Subcutaneous abdominal adipose tissue (tissue), 5 donors: ENCODE results near the gene TIMM17A.

ENCODE experiments used
- H3K27ac ChIP-seq: one replicate; pipeline ENCODE4 v1.7.0; 2013; ENCODE audit warnings: low read depth, mild to moderate bottlenecking, inconsistent platforms, low read length, moderate library complexity
- H3K27me3 ChIP-seq, 5 donors: one replicate each; pipeline ENCODE4 v1.7.0; 2013; ENCODE audit warnings: low read length in 5 of 5, inconsistent platforms in 1 of 5; ENCODE audit not compliant: control insufficient read depth in 5 of 5, insufficient read depth in 4 of 5
- H3K36me3 ChIP-seq, 5 donors: one replicate each; pipeline ENCODE4 v1.7.0; 2013; ENCODE audit warnings: low read length in 5 of 5; ENCODE audit not compliant: control insufficient read depth in 5 of 5, insufficient read depth in 5 of 5
- H3K4me1 ChIP-seq, 5 donors: one replicate each; pipeline ENCODE4 v1.7.0; 2013; ENCODE audit warnings: low read length in 5 of 5, mild to moderate bottlenecking in 3 of 5, moderate library complexity in 1 of 5; ENCODE audit not compliant: control insufficient read depth in 5 of 5, insufficient read depth in 5 of 5
- H3K4me3 ChIP-seq, 5 donors: one replicate each; pipeline ENCODE4 v1.7.0; 2013; ENCODE audit warnings: low read length in 5 of 5, low read depth in 1 of 5
- H3K9ac ChIP-seq, 5 donors: one replicate each; pipeline ENCODE4 v1.7.0; 2013; ENCODE audit warnings: low read length in 5 of 5, mild to moderate bottlenecking in 4 of 5, moderate library complexity in 3 of 5
- H3K9me3 ChIP-seq, 5 donors: one replicate each; pipeline ENCODE4 v1.7.0; 2013; ENCODE audit warnings: low read length in 5 of 5; ENCODE audit not compliant: control insufficient read depth in 5 of 5
- donor health status: healthy.
- donor health status: healthy.
- donor health status: healthy.
- donor health status: healthy.
- donor health status: healthy.

The TIMM17A gene

DNA sequence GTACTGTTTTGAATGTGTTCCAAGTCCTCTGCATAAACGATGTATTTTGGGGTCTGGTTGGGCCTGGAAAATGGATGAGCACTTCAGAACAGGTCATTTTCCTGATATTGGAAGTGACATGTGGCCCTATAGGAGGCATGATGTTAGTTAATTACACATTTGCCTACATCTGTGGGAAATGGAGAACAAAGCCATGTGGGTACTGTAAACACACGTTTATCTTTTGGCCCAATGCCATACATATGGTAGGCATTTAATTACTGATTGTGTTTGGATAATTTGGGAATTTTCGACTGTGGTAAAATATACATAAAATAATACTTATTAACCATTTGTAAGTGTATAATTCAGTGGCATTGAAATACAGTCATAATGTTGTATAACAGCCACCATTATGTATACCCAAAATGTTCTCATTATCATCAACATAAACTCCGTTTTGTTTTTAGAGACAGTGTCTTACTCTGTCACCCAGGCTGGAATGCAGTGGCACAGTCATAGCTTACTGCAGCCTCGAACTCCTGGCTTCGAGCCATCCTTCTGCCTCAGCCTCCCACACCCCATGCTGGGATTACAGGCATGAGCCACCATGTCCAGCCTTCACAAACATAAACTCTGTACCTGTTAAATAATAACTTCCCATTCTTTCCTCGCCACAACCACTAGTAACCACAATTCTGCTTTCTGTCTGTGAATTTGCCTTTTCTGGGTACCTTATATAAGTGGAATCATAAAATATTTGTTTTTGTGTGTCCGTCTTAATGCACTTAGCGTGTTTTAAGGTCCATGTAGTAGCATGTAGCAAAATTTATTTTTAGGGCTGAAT, 15.2 kb downstream of the TIMM17A start:
- H3K4me1 ChIP-seq, result peaks cover 0 to 5% (median 0%) of the 10 kb centered on the region in 5 donors
- no peaks in the 10 kb centered on the region for H3K27me3 ChIP-seq
- no peak overlapping the region for H3K9ac ChIP-seq
- no peak overlapping the region for H3K27ac ChIP-seq
- no peak overlapping the region for H3K4me3 ChIP-seq
- no peaks in the 10 kb centered on the region for H3K9me3 ChIP-seq
- H3K36me3 ChIP-seq, result peaks cover 24 to 44% (median 35%) of the 10 kb centered on the region in 5 donors

- Histone ChIP-seq H3K4me1 (peaks cover 5 to 24% (median 13%) of the 10 kb centered on the region in 5 donors), H3K36me3 (no peaks in the 10 kb centered on the region), H3K9ac (peak overlapping the region in 2 of 5 donors; percentile 64 to 75), H3K4me3 (peak overlapping the region; percentile 79 to 94 (median 88)), H3K9me3 (no peaks in the 10 kb centered on the region), H3K27ac (peak overlapping the region; percentile 78), H3K27me3 (no peaks in the 10 kb centered on the region)
Measured at GRCh38 chr1:201982082-201982622, 26.8 kb downstream of the TIMM17A start.

DNA sequence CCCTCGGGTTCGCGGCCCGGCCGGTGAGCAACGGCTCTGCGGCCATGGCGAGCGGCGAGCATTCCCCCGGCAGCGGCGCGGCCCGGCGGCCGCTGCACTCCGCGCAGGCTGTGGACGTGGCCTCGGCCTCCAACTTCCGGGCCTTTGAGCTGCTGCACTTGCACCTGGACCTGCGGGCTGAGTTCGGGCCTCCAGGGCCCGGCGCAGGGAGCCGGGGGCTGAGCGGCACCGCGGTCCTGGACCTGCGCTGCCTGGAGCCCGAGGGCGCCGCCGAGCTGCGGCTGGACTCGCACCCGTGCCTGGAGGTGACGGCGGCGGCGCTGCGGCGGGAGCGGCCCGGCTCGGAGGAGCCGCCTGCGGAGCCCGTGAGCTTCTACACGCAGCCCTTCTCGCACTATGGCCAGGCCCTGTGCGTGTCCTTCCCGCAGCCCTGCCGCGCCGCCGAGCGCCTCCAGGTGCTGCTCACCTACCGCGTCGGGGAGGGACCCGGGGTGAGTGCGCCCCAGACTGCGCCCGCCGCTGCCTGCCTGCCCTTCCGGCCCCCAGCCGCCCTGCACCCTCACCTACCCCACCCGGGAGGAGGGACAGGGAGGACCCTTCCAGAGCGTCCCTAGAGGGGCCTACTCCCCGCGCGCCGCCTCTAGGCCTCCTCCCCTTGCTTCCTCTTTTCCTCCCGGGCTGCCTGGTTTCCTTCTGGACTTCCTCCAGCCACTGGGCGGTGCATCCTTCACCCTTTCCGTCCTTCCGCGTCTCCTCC, 27.5 kb downstream of the TIMM17A start, which contains the start of gene RNPEP:
Gene RNPEP, plus strand, starts transcription at position 26 of the 757 bp plus-strand sequence. Its CDS starts 19 bp downstream, at position 45.
- no peaks in the 10 kb centered on the region for H3K9me3 ChIP-seq
- H3K4me1 ChIP-seq, result peaks cover 5 to 24% (median 13%) of the 10 kb centered on the region in 5 donors
- H3K9ac ChIP-seq, result peak within 1 kb of the TSS in 4 of 5 donors; percentile 75 to 93 (median 82)
- no peaks in the 10 kb centered on the region for H3K36me3 ChIP-seq
- H3K27me3 ChIP-seq, result no peaks in the 10 kb centered on the region
- H3K27ac ChIP-seq, result peak within 1 kb of the TSS; percentile 78
- H3K4me3 ChIP-seq, result peak within 1 kb of the TSS; percentile 84 to 94 (median 90)

DNA sequence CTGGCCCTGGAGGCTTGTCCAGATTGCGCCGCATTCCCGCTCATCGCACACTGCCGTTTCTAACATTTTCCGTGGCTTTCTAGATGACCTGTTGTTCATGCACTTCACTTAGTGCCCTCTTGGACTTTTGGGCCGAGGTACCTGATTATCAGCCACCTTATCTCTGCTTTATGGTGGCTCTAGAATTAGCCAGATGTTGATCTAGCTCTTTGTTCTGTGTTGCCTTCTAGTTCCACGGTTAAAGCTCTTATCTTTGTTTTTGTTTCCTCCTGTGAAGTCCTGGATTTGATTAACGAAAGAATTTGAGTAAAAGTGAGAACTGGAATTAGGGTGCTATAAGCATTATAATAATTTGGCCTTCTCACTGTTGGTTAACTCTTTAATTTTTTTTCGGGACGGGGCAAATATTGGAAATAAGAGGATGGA, 28.1 kb downstream of the TIMM17A start:
- Histone ChIP-seq H3K4me1 (peaks cover 5 to 24% (median 13%) of the 10 kb centered on the region in 5 donors), H3K36me3 (peaks cover 0 to under 1% (median 0%) of the 10 kb centered on the region in 5 donors), H3K4me3 (peak overlapping the region; percentile 84 to 94 (median 90)), H3K27ac (peak overlapping the region; percentile 78), H3K27me3 (no peaks in the 10 kb centered on the region), H3K9ac (peak overlapping the region in 4 of 5 donors; percentile 75 to 93 (median 82)), H3K9me3 (no peaks in the 10 kb centered on the region)

DNA sequence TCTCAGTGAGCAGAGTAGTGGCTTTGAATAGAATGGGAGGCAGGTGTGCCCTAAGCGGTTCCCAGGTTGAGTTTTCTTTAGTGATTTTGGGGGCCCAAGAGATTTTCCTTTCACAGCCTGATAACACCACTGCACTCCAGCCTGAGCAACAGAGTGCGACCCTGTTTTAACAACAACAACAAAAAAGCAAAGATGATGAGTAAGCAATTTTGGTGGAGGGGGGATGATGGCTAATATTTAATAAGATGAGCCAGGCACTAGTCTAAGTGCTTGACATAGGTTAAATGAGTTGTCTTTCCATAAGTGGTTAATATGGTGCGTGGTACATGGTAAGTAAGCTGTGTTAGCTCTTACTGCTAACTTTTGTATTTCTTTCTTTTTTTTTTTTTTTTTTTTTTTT, 29.1 kb downstream of the TIMM17A start:
- Histone ChIP-seq H3K36me3 (peaks cover 4 to 11% (median 8%) of the 10 kb centered on the region in 5 donors), H3K27ac (no peak overlapping the region), H3K9ac (no peak overlapping the region), H3K4me3 (no peak overlapping the region), H3K27me3 (no peaks in the 10 kb centered on the region), H3K4me1 (peaks cover 5 to 24% (median 13%) of the 10 kb centered on the region in 5 donors), H3K9me3 (no peaks in the 10 kb centered on the region)

DNA sequence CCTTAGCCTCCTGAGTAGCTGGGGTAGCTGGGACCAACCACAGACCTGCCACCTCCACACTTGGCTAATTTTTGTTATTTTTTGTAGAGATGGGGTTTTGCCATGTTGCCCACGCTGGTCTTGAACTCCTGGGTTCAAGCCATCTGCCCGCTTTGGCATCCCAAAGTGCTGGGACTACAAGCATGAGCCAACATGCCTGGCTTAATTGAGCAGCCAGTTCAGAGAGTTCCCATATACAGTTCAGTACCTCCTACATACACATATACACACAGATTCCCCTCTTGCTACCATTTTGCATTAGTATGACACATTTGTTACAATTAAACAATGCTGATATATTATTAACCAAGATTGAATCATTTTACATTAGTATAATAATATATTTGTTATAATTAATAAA, 30.1 kb downstream of the TIMM17A start:
- no peaks in the 10 kb centered on the region for H3K27me3 ChIP-seq
- H3K9me3 ChIP-seq, result no peaks in the 10 kb centered on the region
- H3K4me3 ChIP-seq, result no peak overlapping the region
- no peak overlapping the region for H3K9ac ChIP-seq
- peaks cover 5 to 24% (median 13%) of the 10 kb centered on the region in 5 donors for H3K4me1 ChIP-seq
- H3K36me3 ChIP-seq, result peaks cover 6 to 20% (median 17%) of the 10 kb centered on the region in 5 donors
- H3K27ac ChIP-seq, result no peak overlapping the region

GRCh38 chr1:201988601-201989000, 33.3 kb downstream of the TIMM17A start:
- Histone ChIP-seq H3K4me1 (peaks cover 0 to 7% (median 2%) of the 10 kb centered on the region in 5 donors), H3K9me3 (no peaks in the 10 kb centered on the region), H3K27ac (no peak overlapping the region), H3K36me3 (peaks cover 15 to 48% (median 43%) of the 10 kb centered on the region in 5 donors), H3K4me3 (no peak overlapping the region), H3K9ac (no peak overlapping the region), H3K27me3 (no peaks in the 10 kb centered on the region)

DNA sequence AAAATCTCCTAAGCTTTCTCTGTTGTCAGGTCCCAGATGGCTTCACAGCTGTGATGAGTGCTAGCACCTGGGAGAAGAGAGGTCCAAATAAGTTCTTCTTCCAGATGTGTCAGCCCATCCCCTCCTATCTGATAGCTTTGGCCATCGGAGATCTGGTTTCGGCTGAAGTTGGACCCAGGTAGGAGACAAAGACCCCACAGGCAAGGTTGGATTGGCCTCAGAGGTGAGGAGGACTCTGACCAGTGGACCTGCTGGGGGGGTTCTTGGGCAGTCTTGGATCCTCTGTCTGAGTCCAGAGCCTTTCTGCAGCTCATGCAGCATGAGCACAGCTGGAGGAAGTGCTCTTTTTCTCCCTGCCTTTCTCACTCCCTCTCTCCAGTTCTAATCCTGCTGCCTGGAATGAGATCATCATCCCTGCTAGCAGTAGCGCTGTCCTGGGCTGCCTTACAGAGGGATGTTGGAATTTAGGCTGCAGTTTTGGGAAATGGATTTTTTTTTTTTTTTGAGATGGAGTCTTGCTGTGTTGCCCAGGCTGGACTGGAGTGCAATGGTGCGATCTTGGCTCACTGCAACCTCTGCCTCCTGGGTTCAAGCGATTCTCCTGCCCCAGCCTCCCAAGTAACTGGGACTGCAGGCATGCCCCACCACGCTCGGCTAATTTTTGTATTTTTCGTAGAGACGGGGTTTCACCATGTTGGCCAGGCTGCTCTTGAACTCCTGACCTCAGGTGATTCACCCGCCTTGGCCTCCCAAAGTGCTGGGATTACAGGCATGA, 34.2 kb downstream of the TIMM17A start:
- no peak overlapping the region for H3K4me3 ChIP-seq
- H3K27ac ChIP-seq, result no peak overlapping the region
- H3K27me3 ChIP-seq, result no peaks in the 10 kb centered on the region
- no peaks in the 10 kb centered on the region for H3K9me3 ChIP-seq
- no peak overlapping the region for H3K9ac ChIP-seq
- H3K4me1 ChIP-seq, result no peaks in the 10 kb centered on the region
- H3K36me3 ChIP-seq, result peaks cover 15 to 58% (median 52%) of the 10 kb centered on the region in 5 donors

- Histone ChIP-seq H3K9me3 (no peaks in the 10 kb centered on the region), H3K36me3 (peaks cover 15 to 66% (median 58%) of the 10 kb centered on the region in 5 donors), H3K4me1 (no peaks in the 10 kb centered on the region), H3K4me3 (no peak overlapping the region), H3K9ac (no peak overlapping the region), H3K27ac (no peak overlapping the region), H3K27me3 (no peaks in the 10 kb centered on the region)
Measured at GRCh38 chr1:201990427-201990826, 35.1 kb downstream of the TIMM17A start.
